ENCODE results near the gene DDIAS. TPM values are rescaled to one million over a fixed set of nuclear protein-coding genes. Genes with fewer than 3 reads are reported as not detected.
"Not testable (repeated sequence)": the region's sequence is repeated elsewhere in the genome, so short reads cannot be mapped to it uniquely, and the experiment has no call there.

Gene DDIAS
- total and polyA plus RNA-seq, 11 donors, result 0.08 to 3.5 (median 0.58) TPM; not detected in 1

- Histone ChIP-seq H3K9me3 (no peaks in the 10 kb centered on the region), H3K4me3 (no peak overlapping the region), H3K36me3 (no peaks in the 10 kb centered on the region), H3K27me3 (no peaks in the 10 kb centered on the region), H3K4me1 (no peaks in the 10 kb centered on the region), H3K27ac (no peak overlapping the region)
- intact Hi-C loops (cut with DNase I), result no loop called here
- TF ChIP-seq POLR2A (IDR thresholded peaks at IDR 0.05), result no peak
- no peak for TF ChIP-seq CTCF (IDR thresholded peaks at IDR 0.05)
- ATAC-seq, result no peak
- no peak for DNase-seq
- WGBS, 4 donors, result 92 to 100% (median 94%) methylated on average over 2 of the region's 2 CpGs
Observed at GRCh38 chr11:82939456-82939855, 37.9 kb downstream of the DDIAS start.

- Histone ChIP-seq H3K27me3 (no peaks in the 10 kb centered on the region), H3K27ac (no peak overlapping the region), H3K4me3 (no peak overlapping the region), H3K36me3 (no peaks in the 10 kb centered on the region), H3K4me1 (no peaks in the 10 kb centered on the region), H3K9me3 (no peaks in the 10 kb centered on the region)
- intact Hi-C loops (cut with DNase I), result no loop called here
- DNase-seq (no peak), ATAC-seq (no peak)
- TF ChIP-seq POLR2A (IDR thresholded peaks at IDR 0.05), result no peak
- WGBS, 4 donors, result 93 to 100% (median 95%) methylated on average over 2 of the region's 2 CpGs; no CpG with 5 or more reads in 1 of the 4 donors
Observed at GRCh38 chr11:82942376-82942775, 40.8 kb downstream of the DDIAS start.

- intact Hi-C loops (cut with DNase I); H3K27ac ChIP-seq; H3K36me3 ChIP-seq; H3K9me3 ChIP-seq; H3K4me1 ChIP-seq; ATAC-seq; H3K27me3 ChIP-seq; H3K4me3 ChIP-seq; DNase-seq: not testable (repeated sequence)
- 90 to 99% (median 97%) methylated on average over 1 of the region's 1 CpG for WGBS, 4 donors
Observed at GRCh38 chr11:82943430-82943829, 41.9 kb downstream of the DDIAS start.

- no peaks in the 10 kb centered on the region for H3K36me3 ChIP-seq
- DNase-seq (no peak), ATAC-seq (no peak)
- TF ChIP-seq POLR2A (IDR thresholded peaks at IDR 0.05) (no peak), CTCF (IDR thresholded peaks at IDR 0.05) (no peak)
- H3K27me3 ChIP-seq, result no peaks in the 10 kb centered on the region
- H3K4me3 ChIP-seq, result no peak overlapping the region
- no peak overlapping the region for H3K27ac ChIP-seq
- H3K9me3 ChIP-seq, result peaks cover 0 to 2% (median 0%) of the 10 kb centered on the region in 12 donors
- 74 to 91% (median 83%) methylated on average over 2 of the region's 2 CpGs for WGBS, 4 donors
- no peaks in the 10 kb centered on the region for H3K4me1 ChIP-seq
- intact Hi-C loops (cut with DNase I), result no loop called here
Observed at GRCh38 chr11:82944198-82944597, 42.7 kb downstream of the DDIAS start.

- H3K27ac ChIP-seq; H3K4me1 ChIP-seq; H3K27me3 ChIP-seq; DNase-seq; H3K4me3 ChIP-seq; H3K36me3 ChIP-seq; intact Hi-C loops (cut with DNase I); ATAC-seq: not testable (repeated sequence)
- peaks cover 0 to 10% (median 0%) of the 10 kb centered on the region in 12 donors for H3K9me3 ChIP-seq
- 60 to 90% (median 86%) methylated on average over 1 of the region's 1 CpG for WGBS, 4 donors
Observed at GRCh38 chr11:82945041-82945440, 43.5 kb downstream of the DDIAS start.

GRCh38 chr11:82945682-82946081 is 44.1 kb downstream of the DDIAS start:
- Histone ChIP-seq H3K27ac (no peak overlapping the region), H3K27me3 (no peaks in the 10 kb centered on the region), H3K4me3 (no peak overlapping the region), H3K36me3 (no peaks in the 10 kb centered on the region), H3K9me3 (peaks cover 0 to 10% (median 0%) of the 10 kb centered on the region in 12 donors), H3K4me1 (no peaks in the 10 kb centered on the region)
- TF ChIP-seq CTCF (IDR thresholded peaks at IDR 0.05) (no peak), POLR2A (IDR thresholded peaks at IDR 0.05) (no peak)
- ATAC-seq, result peak in 1 of 4 donors; percentile 29
- no peak for DNase-seq
- intact Hi-C loops (cut with DNase I), result no loop called here

Data from heart left ventricle (tissue), 16 donors.